Colonic mucosa (tissue), 4 donors: ENCODE results near the gene MS4A10. TPM values are rescaled to one million over a fixed set of nuclear protein-coding genes. Genes with fewer than 3 reads are reported as not detected.

Experiments used
- DNase-seq: peaks from one replicate; pipeline ENCODE4 v3.0.0-alpha.2; 2020
- H3K27ac ChIP-seq: fragments of 200-600 bp; one replicate; pipeline ENCODE4 v1.8.0; 2021
- H3K27me3 ChIP-seq: fragments of 200-600 bp; one replicate; pipeline ENCODE4 v1.8.0; 2021
- H3K36me3 ChIP-seq: fragments of 200-600 bp; one replicate; pipeline ENCODE4 v1.8.0; 2021
- H3K4me1 ChIP-seq: fragments of 200-600 bp; one replicate; pipeline ENCODE4 v1.8.0; 2021; ENCODE audit warnings: mild to moderate bottlenecking
- H3K4me3 ChIP-seq: fragments of 200-600 bp; one replicate; pipeline ENCODE4 v1.8.0; 2021
- H3K9ac ChIP-seq, 2 donors: one replicate each; pipeline ENCODE4 v1.7.0; 2013; ENCODE audit warnings: control low read depth in 2 of 2, low read depth in 2 of 2, low read length in 2 of 2
- H3K9me3 ChIP-seq: fragments of 200-600 bp; one replicate; pipeline ENCODE4 v1.8.0; 2021
- CTCF ChIP-seq: fragments of 200-600 bp; IDR thresholded peaks from one replicate; pipeline ENCODE4 v1.8.0; 2022; ENCODE audit warnings: antibody characterized with exemption, mild to moderate bottlenecking
- intact Hi-C: fragments of 100-400 bp; cut with DNase I; formaldehyde crosslinking; loops from one replicate; pipeline ENCODE4 v1.14.1; 2022
- total RNA-seq, 2 donors: library from RNA; stranded (reverse); fragmentation: NEBNext Ultra II Directional in 1 of 2; extraction: Animal tissue kit (Norgen Biotek cat#: 25700) in 1 of 2; gene quantifications; one replicate each; pipeline ENCODE4 v1.2.1, GENCODE V29; 2021
- donor health status: healthy.
- donor health status: DM: no; HTN: no; CAD: no.
- donor health status: DM: no; HTN: no; CAD: no.

MS4A10 gene
- total RNA-seq, 2 donors from 2014 or later = 0.10 to 0.66 TPM

GRCh38 chr11:60842668-60843600 is 57.8 kb downstream of the MS4A10 start:
- Histone ChIP-seq H3K9me3 (no peaks in the 10 kb centered on the region), H3K4me3 (peak overlapping the region; percentile 86), H3K4me1 (peaks cover 12% of the 10 kb centered on the region), H3K9ac (peak overlapping the region; percentile 89 to 97), H3K27ac (peak overlapping the region; percentile 59), H3K27me3 (no peaks in the 10 kb centered on the region), H3K36me3 (no peaks in the 10 kb centered on the region)
- peak; percentile 37 for DNase-seq
- no peak for TF ChIP-seq CTCF
- intact Hi-C loops = no loop called here

GRCh38 chr11:60844045-60844869 is 59.1 kb downstream of the MS4A10 start:
- peak overlapping the region in 1 of 2 donors; percentile 89 for H3K9ac ChIP-seq
- no peaks in the 10 kb centered on the region for H3K36me3 ChIP-seq
- H3K27ac ChIP-seq = no peak overlapping the region
- intact Hi-C loops = no loop called here
- no peak for DNase-seq
- H3K4me1 ChIP-seq = peaks cover 12% of the 10 kb centered on the region
- H3K4me3 ChIP-seq = no peak overlapping the region
- no peaks in the 10 kb centered on the region for H3K9me3 ChIP-seq
- no peak for TF ChIP-seq CTCF
- no peaks in the 10 kb centered on the region for H3K27me3 ChIP-seq

- no peak overlapping the region for H3K27ac ChIP-seq
- DNase-seq = no peak
- H3K9ac ChIP-seq = no peak overlapping the region
- no peaks in the 10 kb centered on the region for H3K9me3 ChIP-seq
- no peaks in the 10 kb centered on the region for H3K27me3 ChIP-seq
- TF ChIP-seq CTCF = no peak
- no peak overlapping the region for H3K4me3 ChIP-seq
- H3K36me3 ChIP-seq = no peaks in the 10 kb centered on the region
- H3K4me1 ChIP-seq = peaks cover 12% of the 10 kb centered on the region
- intact Hi-C loops = no loop called here
Measured at GRCh38 chr11:60844870-60845221, 59.7 kb downstream of the MS4A10 start.

GRCh38 chr11:60845338-60845737 is 60.2 kb downstream of the MS4A10 start:
- Histone ChIP-seq H3K27me3 (no peaks in the 10 kb centered on the region), H3K9me3 (no peaks in the 10 kb centered on the region), H3K27ac (no peak overlapping the region), H3K36me3 (no peaks in the 10 kb centered on the region), H3K4me1 (peaks cover 12% of the 10 kb centered on the region), H3K4me3 (no peak overlapping the region), H3K9ac (no peak overlapping the region)
- intact Hi-C loops = no loop called here
- DNase-seq = no peak
- no peak for TF ChIP-seq CTCF

- Histone ChIP-seq H3K4me1 (peaks cover 6% of the 10 kb centered on the region), H3K27me3 (no peaks in the 10 kb centered on the region), H3K36me3 (no peaks in the 10 kb centered on the region), H3K9ac (no peak overlapping the region), H3K4me3 (no peak overlapping the region), H3K9me3 (no peaks in the 10 kb centered on the region), H3K27ac (no peak overlapping the region)
- TF ChIP-seq CTCF = no peak
- intact Hi-C loops = no loop called here
- DNase-seq = no peak
Measured at GRCh38 chr11:60847281-60847680, 62.1 kb downstream of the MS4A10 start.
